Upper lobe of left lung (tissue), 4 donors: ENCODE results near the gene ACTG1.

ENCODE experiments used
- CTCF ChIP-seq, 6 experiments: fragments of 450-650 bp in 4 of 6; fragments of 200-600 bp in 2 of 6; sonication (generic) in 2 of 6; IDR thresholded peaks; one replicate each; pipeline ENCODE4 v1.5.1; 2016 to 2019; ENCODE audit warnings: antibody characterized with exemption in 6 of 6
- EP300 ChIP-seq, 4 donors: sonication (generic); formaldehyde crosslinking; IDR thresholded peaks; one replicate each; pipeline ENCODE4 v1.5.1; 2017; ENCODE audit warnings: antibody characterized with exemption in 4 of 4, control low read depth in 2 of 4
- POLR2A ChIP-seq, 4 donors: fragments of 450-650 bp; IDR thresholded peaks; one replicate each; pipeline ENCODE4 v1.5.1; 2016 to 2017; ENCODE audit warnings: antibody characterized with exemption in 4 of 4, mild to moderate bottlenecking in 2 of 4
- POLR2AphosphoS5 ChIP-seq, 2 donors: sonication (generic); formaldehyde crosslinking; IDR thresholded peaks; one replicate each; pipeline ENCODE4 v1.5.1; 2017; ENCODE audit warnings: antibody characterized with exemption in 2 of 2

DNA sequence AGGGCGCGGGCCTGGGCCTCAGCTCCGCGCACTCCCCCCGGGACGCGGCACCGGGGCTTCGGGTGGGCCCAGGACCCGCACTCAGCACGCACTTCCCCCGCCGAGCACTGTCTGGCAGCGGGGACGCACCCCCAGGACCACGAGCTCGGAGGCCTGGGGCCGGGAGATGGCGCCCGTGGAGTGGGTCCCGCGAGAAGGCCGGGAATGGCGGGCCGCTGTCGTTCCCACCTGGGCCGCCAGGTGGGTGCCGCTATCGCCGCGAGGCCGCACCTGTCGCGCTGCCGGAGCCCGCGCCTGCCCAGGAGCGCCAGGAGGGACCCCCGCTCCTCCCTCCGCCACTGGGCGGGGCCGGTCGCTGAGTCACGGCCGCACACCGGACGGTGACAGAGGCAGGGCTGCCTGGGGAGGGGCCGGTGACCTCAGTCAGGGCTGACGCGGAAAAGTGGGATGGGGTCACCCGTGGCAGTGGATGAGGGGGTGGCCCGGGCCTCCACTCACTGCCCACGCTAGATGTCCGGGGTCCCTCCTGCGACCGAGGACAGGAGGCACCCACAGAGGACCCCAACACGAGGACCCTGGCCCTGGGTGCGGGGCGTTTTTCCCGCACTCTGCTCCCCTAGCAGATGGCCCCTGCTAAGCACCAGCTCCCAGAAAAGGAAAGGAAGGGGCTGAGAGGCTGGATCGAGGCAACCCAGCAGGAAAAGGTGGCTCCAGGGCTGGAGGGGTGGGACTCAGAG lies 6.9 kb upstream of the ACTG1 start:
- peak; percentile 53 to 95 (median 87) for TF ChIP-seq CTCF (IDR thresholded peaks at IDR 0.05)
- TF ChIP-seq POLR2A (IDR thresholded peaks at IDR 0.05): peak in 2 of 4 donors; percentile 17 to 38
- TF ChIP-seq POLR2AphosphoS5 (IDR thresholded peaks at IDR 0.05): peak in 1 of 2 donors; percentile 28
- TF ChIP-seq EP300 (IDR thresholded peaks at IDR 0.05): no peak
